ENCODE measurements around the gene SH2B3. TPM values are rescaled to one million over a fixed set of nuclear protein-coding genes. Genes with fewer than 3 reads are reported as not detected.

Gene SH2B3
- total RNA-seq, 1 experiment from 2014 or later, result 40.3 TPM

DNA sequence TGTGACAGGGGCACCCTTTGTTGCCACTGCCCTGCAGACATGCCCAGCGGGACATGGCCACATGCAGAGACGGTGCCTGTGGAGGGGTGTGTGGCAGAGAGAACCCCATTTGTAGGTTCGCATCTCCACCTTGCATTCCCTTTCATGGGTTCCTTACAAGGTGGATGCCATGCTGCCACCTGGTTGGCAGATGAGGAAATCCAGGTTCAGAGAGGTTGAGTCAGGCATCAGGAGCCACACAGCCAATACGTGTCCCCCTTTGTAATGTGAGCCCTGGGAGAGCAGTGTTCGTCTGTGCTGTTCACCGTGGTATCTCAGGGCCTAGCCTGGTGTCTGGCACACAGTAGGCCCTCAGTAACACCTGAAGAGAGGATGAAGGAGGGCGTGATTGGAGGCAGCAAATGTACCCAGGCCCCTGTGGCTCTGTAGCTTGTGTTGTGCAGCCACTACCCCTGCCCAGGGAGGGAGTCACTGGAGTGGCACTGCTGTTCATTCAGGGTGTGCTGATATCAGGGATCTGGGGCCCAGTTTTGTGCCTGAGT is 9.1 kb downstream of the SH2B3 start:
- Mint-ChIP-seq H3K36me3 (ENCODE audit: insufficient read depth in 1 of 3, low read depth in 3 of 3) (peaks cover 4 to 26% (median 9%) of the 10 kb centered on the region in 3 experiments; a peak in 6 of 7 replicates), H3K4me1 (peaks cover 51 to 58% of the 10 kb centered on the region in 2 experiments), H3K27me3 (ENCODE audit: low read depth) (no peaks in the 10 kb centered on the region), H3K27ac (peak overlapping the region in 2 of 3 experiments; percentile 38 to 81; a peak in 3 of 7 replicates), H3K9me3 (no peaks in the 10 kb centered on the region), H3K4me3 (no peak overlapping the region; a peak in 1 of 5 replicates)
- no peak overlapping the region for H2BK120ac ChIP-seq (ENCODE audit: low read depth, low read length, poor library complexity, severe bottlenecking)
- no peak overlapping the region for H3K27ac ChIP-seq (ENCODE audit: insufficient read length, low read depth, low read length)
- H3T11ph ChIP-seq (ENCODE audit: low read length), result no peak overlapping the region
- H4K91ac ChIP-seq (ENCODE audit: insufficient read length, low read depth, low read length), result no peak overlapping the region
- no peak overlapping the region for H3K56ac ChIP-seq (ENCODE audit: insufficient read length, low read depth, low read length)
- no peak overlapping the region for H3K18ac ChIP-seq (ENCODE audit: insufficient read length, low read depth, low read length)
- H3K27me3 ChIP-seq (ENCODE audit: insufficient read depth, low read length), result no peaks in the 10 kb centered on the region
- TF ChIP-seq, protein P1, sequence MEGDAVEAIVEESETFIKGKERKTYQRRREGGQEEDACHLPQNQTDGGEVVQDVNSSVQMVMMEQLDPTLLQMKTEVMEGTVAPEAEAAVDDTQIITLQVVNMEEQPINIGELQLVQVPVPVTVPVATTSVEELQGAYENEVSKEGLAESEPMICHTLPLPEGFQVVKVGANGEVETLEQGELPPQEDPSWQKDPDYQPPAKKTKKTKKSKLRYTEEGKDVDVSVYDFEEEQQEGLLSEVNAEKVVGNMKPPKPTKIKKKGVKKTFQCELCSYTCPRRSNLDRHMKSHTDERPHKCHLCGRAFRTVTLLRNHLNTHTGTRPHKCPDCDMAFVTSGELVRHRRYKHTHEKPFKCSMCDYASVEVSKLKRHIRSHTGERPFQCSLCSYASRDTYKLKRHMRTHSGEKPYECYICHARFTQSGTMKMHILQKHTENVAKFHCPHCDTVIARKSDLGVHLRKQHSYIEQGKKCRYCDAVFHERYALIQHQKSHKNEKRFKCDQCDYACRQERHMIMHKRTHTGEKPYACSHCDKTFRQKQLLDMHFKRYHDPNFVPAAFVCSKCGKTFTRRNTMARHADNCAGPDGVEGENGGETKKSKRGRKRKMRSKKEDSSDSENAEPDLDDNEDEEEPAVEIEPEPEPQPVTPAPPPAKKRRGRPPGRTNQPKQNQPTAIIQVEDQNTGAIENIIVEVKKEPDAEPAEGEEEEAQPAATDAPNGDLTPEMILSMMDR (conservative IDR thresholded peaks at IDR 0.05), result no peak
- no peak overlapping the region for H3K23ac ChIP-seq (ENCODE audit: insufficient read length, low read depth, low read length)
- no peaks in the 10 kb centered on the region for H3K79me1 ChIP-seq (ENCODE audit: insufficient read depth, low read depth, low read length, poor library complexity, severe bottlenecking)
- peaks cover 6% of the 10 kb centered on the region for H3K4me1 ChIP-seq (ENCODE audit: insufficient read depth, low read length)
- peaks cover 25% of the 10 kb centered on the region; the same call in 1 of the 2 replicates for H3K79me2 ChIP-seq (ENCODE audit: insufficient read depth, low read length)
- no peak overlapping the region for H3K14ac ChIP-seq (ENCODE audit: insufficient read depth, low read length)
- H3K23me2 ChIP-seq (ENCODE audit: insufficient read length, low read depth, low read length, poor library complexity, severe bottlenecking), result no peaks in the 10 kb centered on the region
- no peak overlapping the region for H2BK20ac ChIP-seq (ENCODE audit: low read depth, low read length, poor library complexity, severe bottlenecking)
- no peak overlapping the region for H2BK15ac ChIP-seq (ENCODE audit: low read depth, low read length)
- no peak overlapping the region for H4K5ac ChIP-seq (ENCODE audit: insufficient read length, low read depth, low read length)
- H3K9ac ChIP-seq (ENCODE audit: extremely low read depth, insufficient read length, low read length), result no peak overlapping the region
- H2BK12ac ChIP-seq (ENCODE audit: insufficient read length, low read depth, low read length), result no peak overlapping the region
- H4K8ac ChIP-seq (replicated peaks; ENCODE audit: insufficient read length, low read depth, low read length), result no peak overlapping the region
- H3K4ac ChIP-seq (ENCODE audit: low read depth, low read length), result no peak overlapping the region
- no peaks in the 10 kb centered on the region for H4K20me1 ChIP-seq (ENCODE audit: control insufficient read depth, insufficient read depth, insufficient read length)
- no peak overlapping the region for H2BK5ac ChIP-seq (ENCODE audit: insufficient read length, low read length)
- no peak overlapping the region for H2AK5ac ChIP-seq (ENCODE audit: insufficient read length, low read length)
- WGBS (ENCODE audit: extremely low coverage, insufficient read length, low lambda C conversion rate), result no CpG with 5 or more reads among the region's 7 CpGs
- H3K4me2 ChIP-seq (ENCODE audit: insufficient read depth, insufficient read length, low read length), result no peak overlapping the region
- no peak for DNase-seq
- no peak overlapping the region for H2AFZ ChIP-seq (ENCODE audit: low read length)
- no peaks in the 10 kb centered on the region for H3K9me3 ChIP-seq (ENCODE audit: control insufficient read depth, low read depth, low read length)

All from H9 (cell line).